Naive thymus-derived CD4-positive, alpha-beta T cell (primary cell): ENCODE results near the gene PACRG. TPM values are rescaled to one million over a fixed set of nuclear protein-coding genes. Genes with fewer than 3 reads are reported as not detected.
"Not testable (repeated sequence)": the region's sequence is repeated elsewhere in the genome, so short reads cannot be mapped to it uniquely, and the experiment has no call there.

ENCODE experiments used
- ATAC-seq: fragments of 150-1000 bp; cut with Tn5 transposase; 2 replicates; pipeline ENCODE4 v1.10.0; 2021; ENCODE audit warnings: mild to moderate bottlenecking, moderate library complexity
- CTCF ChIA-PET: fragments of 350-600 bp; sonication (Branson Sonifier 250); formaldehyde crosslinking; loops from one replicate; lab custom pipeline; 2021; ENCODE audit warnings: antibody characterized with exemption; lab: Charles Lee
- POLR2A ChIA-PET: fragments of 350-600 bp; sonication (Branson Sonifier 250); formaldehyde crosslinking; loops from one replicate; lab custom pipeline; 2021; ENCODE audit warnings: antibody characterized with exemption, inconsistent platforms; lab: Charles Lee
- DNase-seq, 9 donors: peaks; one replicate each; pipeline versions ENCODE4 v3.0.0 to v3.0.0-alpha.2; 2020 to 2022; ENCODE audit warnings: mixed read lengths in 1 of 9
- H3K27ac ChIP-seq: one replicate; pipeline ENCODE4 v1.7.0; 2013; ENCODE audit warnings: mild to moderate bottlenecking, low read depth, low read length, moderate library complexity
- H3K27me3 ChIP-seq, 2 donors: one replicate each; pipeline ENCODE4 v1.7.0; 2013; ENCODE audit warnings: low read length in 2 of 2, mild to moderate bottlenecking in 2 of 2, moderate library complexity in 2 of 2; ENCODE audit not compliant: control insufficient read depth in 2 of 2, insufficient read depth in 2 of 2
- H3K36me3 ChIP-seq, 3 experiments: 1 replicate in 2 of 3; 2 replicates in 1 of 3; pipeline ENCODE4 v1.7.0; 2013; ENCODE audit warnings: low read length in 3 of 3, mild to moderate bottlenecking in 3 of 3, moderate library complexity in 1 of 3; ENCODE audit not compliant: insufficient read depth in 3 of 3, control insufficient read depth in 2 of 3
- H3K4me1 ChIP-seq, 2 donors: one replicate each; pipeline ENCODE4 v1.7.0; 2013; ENCODE audit warnings: low read length in 2 of 2, mild to moderate bottlenecking in 2 of 2, moderate library complexity in 1 of 2; ENCODE audit not compliant: control insufficient read depth in 2 of 2, insufficient read depth in 2 of 2
- H3K4me3 ChIP-seq: 2 replicates; pipeline ENCODE4 v1.7.0; 2013; ENCODE audit warnings: mild to moderate bottlenecking, low read length
- H3K9me3 ChIP-seq, 3 experiments: 1 replicate in 2 of 3; 2 replicates in 1 of 3; pipeline ENCODE4 v1.7.0; 2013; ENCODE audit warnings: low read length in 3 of 3; ENCODE audit not compliant: control insufficient read depth in 2 of 3
- H3K27ac Mint-ChIP-seq, 9 donors: one replicate each; pipeline ENCODE4 v1.8.0; 2020 to 2022; ENCODE audit warnings: mixed read lengths in 9 of 9, mild to moderate bottlenecking in 8 of 9, moderate library complexity in 5 of 9, inconsistent platforms in 2 of 9
- H3K27me3 Mint-ChIP-seq, 5 donors: one replicate each; pipeline ENCODE4 v1.8.0; 2021 to 2022; ENCODE audit warnings: mixed read lengths in 5 of 5, mild to moderate bottlenecking in 1 of 5
- H3K36me3 Mint-ChIP-seq, 5 donors: one replicate each; pipeline ENCODE4 v1.8.0; 2020 to 2022; ENCODE audit warnings: mixed read lengths in 5 of 5, mild to moderate bottlenecking in 3 of 5, inconsistent platforms in 1 of 5
- H3K4me1 Mint-ChIP-seq, 7 donors: one replicate each; pipeline ENCODE4 v1.8.0; 2020 to 2022; ENCODE audit warnings: mixed read lengths in 7 of 7, mild to moderate bottlenecking in 3 of 7, inconsistent platforms in 1 of 7
- H3K4me3 Mint-ChIP-seq, 10 donors: one replicate each; pipeline ENCODE4 v1.8.0; 2020 to 2022; ENCODE audit warnings: mild to moderate bottlenecking in 10 of 10, mixed read lengths in 10 of 10, moderate library complexity in 6 of 10, inconsistent platforms in 2 of 10
- H3K9me3 Mint-ChIP-seq, 11 donors: one replicate each; pipeline ENCODE4 v1.8.0; 2020 to 2022; ENCODE audit warnings: mixed read lengths in 11 of 11, mild to moderate bottlenecking in 4 of 11, inconsistent platforms in 1 of 11, moderate library complexity in 1 of 11
- intact Hi-C, 2 donors: fragments of 100-400 bp; cut with micrococcal nuclease; formaldehyde crosslinking; loops; one replicate each; pipeline ENCODE4 v1.15.1; 2023
- polyA plus RNA-seq, 2 donors: library from polyadenylated mRNA; unstranded; fragments of 300-500 nt; fragmentation: Illumina TruSeq; gene quantifications; one replicate each; pipeline ENCODE4 v1.2.3, GENCODE V29; 2021
- total RNA-seq, 6 experiments: library from RNA in 5 of 6; stranded (reverse) in 5 of 6; gene quantifications; 1 replicate in 5 of 6; 2 replicates in 1 of 6; pipeline ENCODE4 v1.2.3 and lab custom pipeline; 2021 to 2026

The PACRG gene
- total and polyA plus RNA-seq, 7 experiments from 2014 or later = 0.89 to 2.2 (median 1.5) TPM; not detected in 1

DNA sequence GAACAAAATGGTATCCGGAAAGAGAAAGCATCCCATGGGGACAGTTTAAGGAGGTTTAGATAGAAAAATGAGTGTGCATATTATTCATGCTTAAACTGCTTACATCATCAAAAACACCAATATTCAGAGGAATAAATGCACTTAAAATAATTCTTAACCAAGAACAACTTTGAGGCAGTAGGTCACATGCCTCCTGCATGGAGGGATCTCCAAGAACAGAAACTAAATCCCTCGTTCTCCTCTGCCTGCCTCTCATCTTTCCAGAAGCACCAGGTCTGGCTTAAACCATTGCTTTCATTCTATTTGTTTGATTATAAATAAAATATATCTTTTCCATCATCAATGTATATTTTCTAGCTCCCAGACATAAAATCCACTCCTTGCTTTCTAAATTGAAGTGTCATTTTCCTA, 583.2 kb downstream of the PACRG start:
- DNase-seq (no peak), ATAC-seq (no peak)
- H3K27me3 ChIP-seq = no peaks in the 10 kb centered on the region
- H3K27ac ChIP-seq = no peak overlapping the region
- Mint-ChIP-seq H3K27me3 (peaks cover 8 to 32% (median 18%) of the 10 kb centered on the region in 5 donors), H3K9me3 (no peaks in the 10 kb centered on the region), H3K27ac (no peak overlapping the region), H3K4me1 (no peaks in the 10 kb centered on the region), H3K4me3 (no peak overlapping the region), H3K36me3 (no peaks in the 10 kb centered on the region)
- no peaks in the 10 kb centered on the region for H3K36me3 ChIP-seq
- H3K4me3 ChIP-seq = no peak overlapping the region
- ChIA-PET POLR2A (no interaction called here), CTCF (no interaction called here)
- no peaks in the 10 kb centered on the region for H3K9me3 ChIP-seq
- intact Hi-C loops = no loop called here
- H3K4me1 ChIP-seq = no peaks in the 10 kb centered on the region

- H3K27me3 ChIP-seq = no peaks in the 10 kb centered on the region
- no peak overlapping the region for H3K27ac Mint-ChIP-seq
- H3K9me3 ChIP-seq = no peaks in the 10 kb centered on the region
- H3K4me3 ChIP-seq = no peak overlapping the region
- H3K4me3 Mint-ChIP-seq = no peak overlapping the region
- intact Hi-C loops = no loop called here
- ATAC-seq (no peak), DNase-seq (no peak)
- H3K36me3 ChIP-seq = no peaks in the 10 kb centered on the region
- no peaks in the 10 kb centered on the region for H3K36me3 Mint-ChIP-seq
- no peaks in the 10 kb centered on the region for H3K4me1 Mint-ChIP-seq
- H3K4me1 ChIP-seq = no peaks in the 10 kb centered on the region
- ChIA-PET POLR2A (no interaction called here), CTCF (no interaction called here)
- no peaks in the 10 kb centered on the region for H3K9me3 Mint-ChIP-seq
- peaks cover 10 to 32% (median 18%) of the 10 kb centered on the region in 5 donors for H3K27me3 Mint-ChIP-seq
- no peak overlapping the region for H3K27ac ChIP-seq
These were observed 584.1 kb downstream of the PACRG start for GRCh38 chr6:163311830-163312229.

- no peak overlapping the region for H3K27ac Mint-ChIP-seq
These were observed 585.8 kb downstream of the PACRG start for GRCh38 chr6:163313566-163313965.

DNA sequence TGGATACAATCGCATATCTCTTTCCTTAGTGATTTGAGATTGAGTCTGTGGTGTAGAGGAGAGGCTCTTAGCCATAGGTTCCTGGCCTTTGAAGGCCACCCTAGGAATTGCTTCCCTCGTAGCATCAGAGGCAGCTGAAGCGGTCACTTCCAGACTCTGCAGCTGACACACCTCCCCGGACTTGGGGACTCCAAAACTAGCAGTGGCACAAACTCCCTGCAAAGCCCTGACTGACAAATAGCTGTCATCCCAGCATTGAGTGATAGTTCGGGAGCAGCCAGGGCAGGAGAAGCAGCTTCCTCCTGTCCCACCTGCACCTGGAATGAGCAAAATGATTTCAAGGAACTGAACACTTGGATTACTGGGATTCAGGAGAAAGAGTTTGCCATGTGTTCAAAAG, 586.2 kb downstream of the PACRG start:
- no peak overlapping the region for H3K27ac ChIP-seq
- H3K27ac Mint-ChIP-seq = no peak overlapping the region
- no peak for ATAC-seq
- ChIA-PET POLR2A (no interaction called here), CTCF (no interaction called here)
- DNase-seq = no peak
- H3K4me1 Mint-ChIP-seq = no peaks in the 10 kb centered on the region
- no peak overlapping the region for H3K4me3 ChIP-seq
- no peaks in the 10 kb centered on the region for H3K36me3 ChIP-seq
- no peaks in the 10 kb centered on the region for H3K27me3 ChIP-seq
- no peaks in the 10 kb centered on the region for H3K9me3 Mint-ChIP-seq
- H3K4me3 Mint-ChIP-seq = no peak overlapping the region
- no peaks in the 10 kb centered on the region for H3K36me3 Mint-ChIP-seq
- intact Hi-C loops = no loop called here
- H3K4me1 ChIP-seq = no peaks in the 10 kb centered on the region
- H3K27me3 Mint-ChIP-seq = peaks cover 8 to 32% (median 18%) of the 10 kb centered on the region in 5 donors
- no peaks in the 10 kb centered on the region for H3K9me3 ChIP-seq

More at GRCh38 chr6:163313566-163313965, 585.8 kb downstream of the PACRG start:
- Histone ChIP-seq H3K36me3 (no peaks in the 10 kb centered on the region), H3K9me3 (no peaks in the 10 kb centered on the region), H3K4me3 (no peak overlapping the region), H3K4me1 (no peaks in the 10 kb centered on the region), H3K27ac (no peak overlapping the region), H3K27me3 (no peaks in the 10 kb centered on the region)
- POLR2A ChIA-PET = no interaction called here
- ATAC-seq (no peak), DNase-seq (no peak)
- Mint-ChIP-seq H3K9me3 (no peaks in the 10 kb centered on the region), H3K27me3 (peaks cover 8 to 32% (median 18%) of the 10 kb centered on the region in 5 donors), H3K4me3 (no peak overlapping the region), H3K36me3 (no peaks in the 10 kb centered on the region), H3K4me1 (no peaks in the 10 kb centered on the region)
- intact Hi-C loops = no loop called here
- CTCF ChIA-PET = no interaction called here

GRCh38 chr6:163314791-163315470, 587.2 kb downstream of the PACRG start:
- Mint-ChIP-seq H3K27ac (no peak overlapping the region), H3K36me3 (no peaks in the 10 kb centered on the region), H3K4me1 (no peaks in the 10 kb centered on the region), H3K9me3 (no peaks in the 10 kb centered on the region), H3K4me3 (no peak overlapping the region), H3K27me3 (peaks cover 8 to 32% (median 18%) of the 10 kb centered on the region in 5 donors)
- intact Hi-C loops = no loop called here
- no peak overlapping the region for H3K27ac ChIP-seq
- no peaks in the 10 kb centered on the region for H3K36me3 ChIP-seq
- H3K27me3 ChIP-seq = no peaks in the 10 kb centered on the region
- no peaks in the 10 kb centered on the region for H3K9me3 ChIP-seq
- ChIA-PET CTCF (interaction anchor here (0.6 kb wide), 1 partner anchor 522 kb away, joined by 3 read pairs; no protein-coding TSS in a partner anchor), POLR2A (no interaction called here)
- no peaks in the 10 kb centered on the region for H3K4me1 ChIP-seq
- no peak overlapping the region for H3K4me3 ChIP-seq
- DNase-seq (no peak), ATAC-seq (no peak)

- not testable (repeated sequence) for H3K4me3 ChIP-seq
These were observed 589.2 kb downstream of the PACRG start for GRCh38 chr6:163316866-163317495.

More at GRCh38 chr6:163316866-163317495, 589.2 kb downstream of the PACRG start:
- H3K4me1 ChIP-seq, intact Hi-C loops, ATAC-seq, DNase-seq, H3K27ac Mint-ChIP-seq, H3K27me3 ChIP-seq, POLR2A ChIA-PET, H3K4me3 Mint-ChIP-seq, H3K9me3 Mint-ChIP-seq, H3K4me1 Mint-ChIP-seq, H3K27ac ChIP-seq, CTCF ChIA-PET, H3K36me3 ChIP-seq, H3K36me3 Mint-ChIP-seq, H3K9me3 ChIP-seq: not testable (repeated sequence)
- peaks cover 3 to 20% (median 17%) of the 10 kb centered on the region in 5 donors for H3K27me3 Mint-ChIP-seq
